HepG2 (cell line): ENCODE data around the gene MRPS35. TPM values are rescaled to one million over a fixed set of nuclear protein-coding genes. Genes with fewer than 3 reads are reported as not detected.

Experiments
- ATAC-seq: fragments of 200-7000 bp; cut with Tn5 transposase; 3 replicates; pipeline ENCODE4 v1.9.1; 2020; ENCODE audit warnings: mild to moderate bottlenecking, moderate library complexity
- BruUV-seq: library from RNA; stranded (reverse); fragments of 400-500 nt; replicated peaks from 2 replicates; lab custom pipeline; 2021; lab: Mats Ljungman, UMichigan
- CTCF ChIA-PET: fragments of 300-600 bp; formaldehyde crosslinking; extraction: SDS; loops from one replicate; lab custom pipeline; 2021; ENCODE audit warnings: low total read pairs, inconsistent platforms, low intra/inter-chr PET ratio; lab: Yijun Ruan, JAX
- POLR2A ChIA-PET: fragments of 350-600 bp; sonication (Branson Sonifier 250); formaldehyde crosslinking; loops from one replicate; lab custom pipeline; 2020; ENCODE audit warnings: antibody characterized with exemption, inconsistent platforms; lab: Yijun Ruan, JAX
- DNase-seq: peaks from one replicate; pipeline ENCODE4 v3.0.0-alpha.2; 2015; ENCODE audit warnings: low spot score
- FAIRE-seq: peaks from 3 replicates; lab custom pipeline; 2011; peaks lifted over from hg19 to GRCh38; lab: Jason Lieb, UNC
- H2AFZ ChIP-seq: one replicate; pipeline ENCODE4 v1.6.1; 2011; ENCODE audit warnings: low read length, inconsistent platforms
- H3K27ac ChIP-seq: fragments of 300-600 bp; 3 replicates; pipeline ENCODE4 v1.8.0; 2011; ENCODE audit warnings: mixed run types, mild to moderate bottlenecking, mixed read lengths, low read length, inconsistent platforms; ENCODE audit not compliant: insufficient read depth; ENCODE audit errors: extremely low read length
- H3K27me3 ChIP-seq, 2 experiments: fragments of 200-600 bp in 1 of 2; 2 replicates in 1 of 2; 3 replicates in 1 of 2; pipeline versions ENCODE4 v1.6.0 to v1.8.0; 2011; ENCODE audit warnings: low read length in 2 of 2, mild to moderate bottlenecking in 2 of 2, moderate library complexity in 2 of 2, inconsistent platforms in 1 of 2; ENCODE audit not compliant: insufficient read depth in 2 of 2, control insufficient read depth in 1 of 2
- H3K36me3 ChIP-seq, 2 experiments: fragments of 200-600 bp in 1 of 2; replicated peaks in 1 of 2; 2 replicates in 1 of 2; 3 replicates in 1 of 2; pipeline versions ENCODE4 v1.5.1 to v1.8.0; 2011; ENCODE audit warnings: low read length in 2 of 2, inconsistent platforms in 1 of 2; ENCODE audit not compliant: insufficient read depth in 2 of 2, control insufficient read depth in 1 of 2
- H3K4me1 ChIP-seq: 2 replicates; pipeline ENCODE4 v1.5.1; 2012; ENCODE audit warnings: low read length, inconsistent platforms; ENCODE audit not compliant: insufficient read depth
- H3K4me2 ChIP-seq: 2 replicates; pipeline ENCODE4 v1.6.0; 2011; ENCODE audit warnings: low read depth, low read length, inconsistent platforms
- H3K4me3 ChIP-seq, 3 experiments: fragments of 200-600 bp in 1 of 3; sonication (generic), shearing (Covaris generic) in 1 of 3; replicated peaks in 1 of 3; 2 replicates each; pipeline ENCODE4 v1.5.1; 2011 to 2016; ENCODE audit warnings: low read length in 3 of 3, inconsistent platforms in 2 of 3, low read depth in 2 of 3, mild to moderate bottlenecking in 2 of 3, control low read depth in 1 of 3, mixed read lengths in 1 of 3; ENCODE audit not compliant: insufficient read depth in 1 of 3
- H3K79me2 ChIP-seq: one replicate; pipeline ENCODE4 v1.6.1; 2011; ENCODE audit warnings: low read length, inconsistent platforms; ENCODE audit not compliant: insufficient read depth
- H3K9ac ChIP-seq: 2 replicates; pipeline ENCODE4 v1.6.0; 2011; ENCODE audit warnings: mild to moderate bottlenecking, low read depth, low read length, inconsistent platforms; ENCODE audit not compliant: insufficient read depth
- H3K9me3 ChIP-seq: 2 replicates; pipeline ENCODE4 v1.5.1; 2012; ENCODE audit warnings: mild to moderate bottlenecking, low read length
- H4K20me1 ChIP-seq: 2 replicates; pipeline ENCODE4 v1.6.0; 2011; ENCODE audit warnings: inconsistent platforms, mild to moderate bottlenecking, low read length, moderate library complexity; ENCODE audit not compliant: insufficient read depth
- BCL6 ChIP-seq: IDR thresholded peaks from 2 replicates; pipeline ENCODE4 v1.6.1; 2016; ENCODE audit warnings: missing genetic modification reagents, missing compliant biosample characterization
- FOSL2 ChIP-seq: sonication (generic); formaldehyde crosslinking; IDR thresholded peaks from 2 replicates; pipeline ENCODE4 v1.4.0; 2020; ENCODE audit warnings: missing genetic modification reagents
- FOXA3 ChIP-seq: IDR thresholded peaks from 2 replicates; pipeline ENCODE4 v1.6.1; 2016; ENCODE audit warnings: missing genetic modification reagents, missing compliant biosample characterization
- KLF11 ChIP-seq: IDR thresholded peaks from 2 replicates; pipeline ENCODE4 v1.6.1; 2016; ENCODE audit warnings: missing compliant biosample characterization
- KLF12 ChIP-seq: sonication (generic); formaldehyde crosslinking; IDR thresholded peaks from 2 replicates; pipeline ENCODE4 v1.4.0; 2020; ENCODE audit warnings: missing genetic modification reagents, borderline replicate concordance
- NFE2 ChIP-seq: sonication (generic); formaldehyde crosslinking; IDR thresholded peaks from 2 replicates; pipeline ENCODE4 v1.4.0; 2020; ENCODE audit warnings: missing genetic modification reagents
- NFE2L1 ChIP-seq: sonication (generic); formaldehyde crosslinking; IDR thresholded peaks from 2 replicates; pipeline ENCODE4 v1.4.0; 2020; ENCODE audit warnings: missing genetic modification reagents, mild to moderate bottlenecking, borderline replicate concordance
- NFE2L2 ChIP-seq: fragments of 150-350 bp; IDR thresholded peaks from 2 replicates; pipeline ENCODE4 v1.6.1; 2014; ENCODE audit warnings: low read length
- POGZ ChIP-seq: sonication (generic); formaldehyde crosslinking; IDR thresholded peaks from 2 replicates; pipeline ENCODE4 v1.4.0; 2020; ENCODE audit warnings: mild to moderate bottlenecking, missing genetic modification reagents
- SMARCC2 ChIP-seq: fragments of 450-650 bp; IDR thresholded peaks from 2 replicates; pipeline ENCODE4 v1.6.1; 2017; ENCODE audit warnings: antibody characterized with exemption, mild to moderate bottlenecking
- SOX13 ChIP-seq, 3 experiments: fragments of 450-650 bp in 1 of 3; sonication (generic) in 1 of 3; formaldehyde crosslinking in 1 of 3; IDR thresholded peaks in 2 of 3; conservative IDR thresholded peaks in 1 of 3; 2 replicates each; pipeline versions ENCODE4 v1.5.0 to v1.6.1; 2016 to 2020; ENCODE audit warnings: antibody characterized with exemption in 1 of 3, mild to moderate bottlenecking in 1 of 3, missing compliant biosample characterization in 1 of 3, missing genetic modification reagents in 1 of 3, moderate library complexity in 1 of 3
- SOX5 ChIP-seq: IDR thresholded peaks from 2 replicates; pipeline ENCODE4 v1.6.1; 2016; ENCODE audit warnings: borderline replicate concordance
- ZBTB38 ChIP-seq: sonication (generic); formaldehyde crosslinking; IDR thresholded peaks from 2 replicates; pipeline ENCODE4 v1.5.1; 2020; ENCODE audit warnings: mild to moderate bottlenecking, missing genetic modification reagents
- ZBTB7B ChIP-seq: sonication (generic); formaldehyde crosslinking; IDR thresholded peaks from 2 replicates; pipeline ENCODE4 v1.4.0; 2020; ENCODE audit warnings: missing genetic modification reagents
- ZMYM4 ChIP-seq: sonication (generic); formaldehyde crosslinking; IDR thresholded peaks from 2 replicates; pipeline ENCODE4 v1.8.1; 2023; ENCODE audit warnings: mild to moderate bottlenecking, missing genetic modification reagents
- ZSCAN31 ChIP-seq: sonication (generic); formaldehyde crosslinking; IDR thresholded peaks from 2 replicates; pipeline ENCODE4 v1.5.0; 2020; ENCODE audit warnings: low read depth, mild to moderate bottlenecking, missing genetic modification reagents
- WGBS: methylation state at CpG from one replicate; pipeline ENCODE4 v1.1.6; 2017; ENCODE audit warnings: low lambda C conversion rate; 5-methylcytosine and 5-hydroxymethylcytosine counted together
- in situ Hi-C: cut with HindIII; loops from 2 replicates; pipeline ENCODE4 v1.10.0; 2017; ENCODE audit warnings: low pct_unique_long_range_greater_than_20kb; ENCODE audit not compliant: extremely low pct_ligation_motif_present
- intact Hi-C: fragments of 100-400 bp; cut with micrococcal nuclease; formaldehyde crosslinking; loops from one replicate; pipeline ENCODE4 v1.10.0; 2022; ENCODE audit not compliant: unreplicated experiment
- polyA plus RNA-seq, 8 experiments: library from polyadenylated mRNA; depleted of rRNA in 3 of 8; stranded (reverse) in 7 of 8; unstranded in 1 of 8; fragments of >200 nt; fragmentation: Illumina TruSeq in 4 of 8; extraction: Trizol in 4 of 8; gene quantifications; 2 replicates each; pipeline versions ENCODE4 v1.2.1 to v1.2.3, GENCODE V29; 2011 to 2016; ENCODE audit warnings: low read depth in 4 of 8, missing spikeins in 1 of 8, mixed read lengths in 1 of 8; ENCODE audit not compliant: insufficient read depth in 1 of 8
- total RNA-seq, 5 experiments: library from RNA; depleted of rRNA; stranded (reverse); fragments of >200 nt; fragmentation: Illumina TruSeq; extraction: Trizol; gene quantifications; 2 replicates each; pipeline ENCODE4 v1.2.3, GENCODE V29; 2016; ENCODE audit warnings: low read depth in 1 of 5
- TF ChIP-seq, protein P1 (sequence below): sonication (generic); formaldehyde crosslinking; conservative IDR thresholded peaks from 2 replicates; pipeline ENCODE4 v1.4.0; 2020; ENCODE audit warnings: missing genetic modification reagents

The MRPS35 gene
- total and polyA plus RNA-seq, 2 of the 13 experiments (the other 11 are each of a cell fraction or from before 2014, with no cell fraction given), result 63.4 to 104 TPM

DNA sequence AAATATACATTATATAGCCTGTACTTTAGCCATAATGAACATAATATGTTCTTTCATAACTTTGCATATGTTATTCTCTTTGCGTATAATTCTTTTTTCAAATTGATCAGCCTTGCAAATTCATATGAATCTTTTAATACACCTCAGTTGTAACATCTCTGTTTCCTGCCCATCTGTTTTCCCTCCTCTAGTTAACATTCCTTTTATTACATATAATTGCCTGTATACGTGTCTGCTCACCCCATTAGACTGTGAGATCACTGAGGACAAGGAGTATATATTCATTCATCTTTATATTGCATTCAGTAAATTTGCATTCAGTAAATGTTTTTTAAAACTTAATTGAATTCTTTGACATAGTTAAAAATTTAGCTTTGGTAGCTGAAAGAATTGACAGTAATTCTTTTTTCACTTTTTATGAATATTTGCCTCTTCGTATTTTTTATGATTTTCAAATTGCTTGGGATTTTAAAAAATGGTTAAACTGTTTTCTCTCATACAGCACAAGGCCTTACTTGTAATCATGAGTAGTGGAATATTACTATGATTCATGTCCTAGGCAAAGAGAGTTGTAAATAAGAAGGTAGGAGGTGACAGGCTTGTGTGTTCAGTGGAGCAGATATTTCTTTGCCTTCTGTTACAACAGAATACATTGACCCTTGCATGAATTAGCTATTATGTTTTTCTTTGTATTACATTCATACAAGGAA lies 36.6 kb downstream of the MRPS35 start:
- no peak overlapping the region for H3K9ac ChIP-seq
- intact Hi-C loops, result no loop called here
- H3K36me3 ChIP-seq, result peaks cover 5 to 12% of the 10 kb centered on the region in 2 experiments; a peak in 4 of 5 replicates
- ATAC-seq (peak; percentile 42; the same call in 1 of the 3 replicates), DNase-seq (no peak), FAIRE-seq (no peak)
- no peak overlapping the region for H2AFZ ChIP-seq
- no peaks in the 10 kb centered on the region for H3K27me3 ChIP-seq
- no peak overlapping the region for H3K27ac ChIP-seq
- WGBS, result 98% methylated on average over 3 of the region's 3 CpGs
- no peaks in the 10 kb centered on the region for H3K9me3 ChIP-seq
- ChIA-PET CTCF (no interaction called here), POLR2A (no interaction called here)
- H3K4me3 ChIP-seq, result no peak overlapping the region
- no peaks in the 10 kb centered on the region for H3K79me2 ChIP-seq
- peaks cover 31% of the 10 kb centered on the region for H3K4me1 ChIP-seq
- no peak overlapping the region for H3K4me2 ChIP-seq
- in situ Hi-C loops, result loop anchor here (25.0 kb wide), 1 partner anchor 415 kb away; no protein-coding TSS in a partner anchor
- BruUV-seq, result no TSS peak
- H4K20me1 ChIP-seq, result no peaks in the 10 kb centered on the region
- TF ChIP-seq SMARCC2 (no peak), FOXA3 (peak; percentile 38; the same call in 1 of the 2 replicates)
- TF ChIP-seq, protein P1, sequence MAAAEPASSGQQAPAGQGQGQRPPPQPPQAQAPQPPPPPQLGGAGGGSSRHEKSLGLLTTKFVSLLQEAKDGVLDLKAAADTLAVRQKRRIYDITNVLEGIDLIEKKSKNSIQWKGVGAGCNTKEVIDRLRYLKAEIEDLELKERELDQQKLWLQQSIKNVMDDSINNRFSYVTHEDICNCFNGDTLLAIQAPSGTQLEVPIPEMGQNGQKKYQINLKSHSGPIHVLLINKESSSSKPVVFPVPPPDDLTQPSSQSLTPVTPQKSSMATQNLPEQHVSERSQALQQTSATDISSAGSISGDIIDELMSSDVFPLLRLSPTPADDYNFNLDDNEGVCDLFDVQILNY (CRISPR knock-in tag), result no peak

DNA sequence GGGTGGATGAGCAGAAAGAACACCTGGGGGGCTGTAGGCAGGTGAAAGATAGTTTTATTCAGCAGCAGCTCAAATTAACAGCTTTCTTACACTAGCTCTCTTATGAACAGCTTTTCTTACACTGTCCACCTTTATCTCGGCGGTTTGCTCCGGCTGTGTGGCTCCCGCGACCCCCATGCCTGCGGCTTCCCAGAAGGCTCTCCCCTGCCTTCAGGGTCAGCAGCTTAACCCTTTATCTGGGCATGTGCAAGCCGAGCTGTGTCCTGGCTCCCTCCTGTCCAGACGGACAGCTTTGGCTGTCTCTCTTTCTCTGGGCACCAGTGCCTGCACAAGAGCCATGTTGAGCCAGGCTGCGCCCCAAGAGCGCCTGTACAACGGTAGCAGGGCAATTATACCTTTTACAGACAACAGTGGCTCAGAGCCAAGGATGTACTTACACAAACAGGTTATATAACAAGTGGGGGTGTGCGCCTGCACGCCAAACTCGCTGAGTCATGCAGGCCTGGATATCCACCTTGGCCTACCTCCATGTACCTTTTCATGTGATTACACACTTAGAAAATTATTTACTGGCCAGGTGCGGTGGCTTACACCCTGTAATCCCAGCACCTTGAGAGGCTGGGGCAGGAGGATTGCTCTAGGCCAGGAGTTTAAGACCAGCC lies 40.9 kb downstream of the MRPS35 start:
- Histone ChIP-seq H3K27ac (no peak overlapping the region), H3K4me2 (no peak overlapping the region), H2AFZ (no peak overlapping the region), H3K9ac (no peak overlapping the region), H4K20me1 (no peaks in the 10 kb centered on the region), H3K4me1 (peaks cover 47% of the 10 kb centered on the region), H3K9me3 (no peaks in the 10 kb centered on the region), H3K36me3 (peaks cover 6 to 20% of the 10 kb centered on the region in 2 experiments; a peak in 4 of 5 replicates), H3K79me2 (no peaks in the 10 kb centered on the region), H3K27me3 (no peaks in the 10 kb centered on the region), H3K4me3 (no peak overlapping the region)
- ChIA-PET POLR2A (no interaction called here), CTCF (no interaction called here)
- 97% methylated on average over 8 of the region's 15 CpGs for WGBS
- no peak for DNase-seq
- ATAC-seq, result no peak
- in situ Hi-C loops, result no loop called here
- no peak for FAIRE-seq
- intact Hi-C loops, result no loop called here
- BruUV-seq, result no TSS peak
- TF ChIP-seq KLF11 (no peak), NFE2L2 (peak; percentile 76), SOX5 (CRISPR knock-in tag) (peak; percentile 11; the same call in 1 of the 2 replicates), SOX13 (IDR thresholded peaks at IDR 0.05) (no peak), SOX13 (CRISPR knock-in tag; conservative IDR thresholded peaks at IDR 0.05 in 1 of 2, IDR thresholded peaks at IDR 0.05 in 1 of 2) (peak in 1 of 2 experiments; percentile 26; a peak in 1 of 4 replicates), POGZ (CRISPR knock-in tag) (peak; percentile 52; the same call in 1 of the 2 replicates), KLF12 (CRISPR knock-in tag) (no peak), ZBTB7B (CRISPR knock-in tag) (no peak), FOSL2 (CRISPR knock-in tag) (peak; percentile 68), NFE2L1 (CRISPR knock-in tag) (0 out of 2 replicates have a peak, but pooled peaks have one; percentile 24), ZBTB38 (CRISPR knock-in tag) (peak; percentile 66; the same call in 1 of the 2 replicates), ZSCAN31 (CRISPR knock-in tag) (peak; percentile 100), BCL6 (CRISPR knock-in tag) (no peak), ZMYM4 (CRISPR knock-in tag) (peak; percentile 48; the same call in 1 of the 2 replicates), NFE2 (CRISPR knock-in tag) (peak; percentile 32; the same call in 1 of the 2 replicates)
